ENCODE measurements around the gene ORMDL2.

ORMDL2 gene

DNA sequence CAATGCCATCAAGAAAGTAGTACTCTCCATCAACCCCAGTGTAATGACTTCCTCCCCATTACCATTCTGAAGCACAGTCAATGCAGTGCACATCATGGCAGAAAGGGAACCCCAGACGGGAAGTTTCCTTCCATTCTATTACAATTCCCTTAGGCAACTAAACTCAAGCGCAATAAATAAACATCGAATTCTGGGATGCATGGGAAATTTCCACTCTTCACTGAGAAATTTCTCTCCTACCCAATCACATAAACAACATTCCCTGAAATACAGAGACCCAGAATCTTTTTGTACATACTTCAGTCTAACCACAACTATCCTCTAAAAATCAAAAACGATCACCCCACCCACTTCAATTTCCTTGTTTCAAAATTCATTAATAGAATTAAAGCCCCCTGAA, 20.3 kb upstream of the ORMDL2 start:
- Histone ChIP-seq H3K4me1 (no peaks in the 10 kb centered on the region), H2AFZ (no peak overlapping the region), H3K9ac (no peak overlapping the region), H3K27me3 (ENCODE audit: control insufficient read depth, insufficient read depth, low read length) (no peaks in the 10 kb centered on the region), H3K36me3 (ENCODE audit: control insufficient read depth, insufficient read depth, low read length) (no peaks in the 10 kb centered on the region), H3K27ac (no peak overlapping the region), H3K4me2 (ENCODE audit: low read length) (no peak overlapping the region), H3K4me3 (ENCODE audit: low read depth, low read length) (no peak overlapping the region), H3K79me2 (peaks cover 19% of the 10 kb centered on the region), H3K9me3 (ENCODE audit: control insufficient read depth, low read length) (no peaks in the 10 kb centered on the region)
- TF ChIP-seq, protein P1, sequence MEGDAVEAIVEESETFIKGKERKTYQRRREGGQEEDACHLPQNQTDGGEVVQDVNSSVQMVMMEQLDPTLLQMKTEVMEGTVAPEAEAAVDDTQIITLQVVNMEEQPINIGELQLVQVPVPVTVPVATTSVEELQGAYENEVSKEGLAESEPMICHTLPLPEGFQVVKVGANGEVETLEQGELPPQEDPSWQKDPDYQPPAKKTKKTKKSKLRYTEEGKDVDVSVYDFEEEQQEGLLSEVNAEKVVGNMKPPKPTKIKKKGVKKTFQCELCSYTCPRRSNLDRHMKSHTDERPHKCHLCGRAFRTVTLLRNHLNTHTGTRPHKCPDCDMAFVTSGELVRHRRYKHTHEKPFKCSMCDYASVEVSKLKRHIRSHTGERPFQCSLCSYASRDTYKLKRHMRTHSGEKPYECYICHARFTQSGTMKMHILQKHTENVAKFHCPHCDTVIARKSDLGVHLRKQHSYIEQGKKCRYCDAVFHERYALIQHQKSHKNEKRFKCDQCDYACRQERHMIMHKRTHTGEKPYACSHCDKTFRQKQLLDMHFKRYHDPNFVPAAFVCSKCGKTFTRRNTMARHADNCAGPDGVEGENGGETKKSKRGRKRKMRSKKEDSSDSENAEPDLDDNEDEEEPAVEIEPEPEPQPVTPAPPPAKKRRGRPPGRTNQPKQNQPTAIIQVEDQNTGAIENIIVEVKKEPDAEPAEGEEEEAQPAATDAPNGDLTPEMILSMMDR (IDR thresholded peaks at IDR 0.05): no peak

DNA sequence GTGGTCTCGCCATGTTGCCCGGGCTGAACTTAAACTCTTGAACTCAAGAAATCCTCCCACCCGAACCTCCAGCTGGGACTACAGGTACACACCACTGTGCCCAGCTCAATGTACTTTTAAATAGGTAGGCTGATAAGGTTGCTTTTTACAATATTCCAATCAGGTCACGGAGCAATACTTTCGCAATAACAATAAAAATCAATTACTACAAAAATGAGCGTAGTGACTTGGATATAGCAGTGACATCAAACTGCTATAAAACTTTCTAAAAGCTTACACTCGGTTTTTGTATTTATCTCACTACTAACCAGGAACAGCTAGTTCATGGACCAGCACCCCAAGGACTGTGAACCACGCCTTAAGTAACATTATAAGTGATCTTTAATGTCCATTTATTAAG, 10.9 kb upstream of the ORMDL2 start:
- H3K27ac ChIP-seq: no peak overlapping the region
- no peak overlapping the region for H3K4me3 ChIP-seq (ENCODE audit: low read depth, low read length)
- H3K36me3 ChIP-seq (ENCODE audit: control insufficient read depth, insufficient read depth, low read length): no peaks in the 10 kb centered on the region
- no peaks in the 10 kb centered on the region for H3K27me3 ChIP-seq (ENCODE audit: control insufficient read depth, insufficient read depth, low read length)
- TF ChIP-seq, protein P1 (IDR thresholded peaks at IDR 0.05): no peak
- no peak overlapping the region for H2AFZ ChIP-seq
- no peak overlapping the region for H3K4me2 ChIP-seq (ENCODE audit: low read length)
- no peak overlapping the region for H3K9ac ChIP-seq
- no peaks in the 10 kb centered on the region for H3K4me1 ChIP-seq
- H3K79me2 ChIP-seq: peaks cover 37% of the 10 kb centered on the region
- H3K9me3 ChIP-seq (ENCODE audit: control insufficient read depth, low read length): no peaks in the 10 kb centered on the region

DNA sequence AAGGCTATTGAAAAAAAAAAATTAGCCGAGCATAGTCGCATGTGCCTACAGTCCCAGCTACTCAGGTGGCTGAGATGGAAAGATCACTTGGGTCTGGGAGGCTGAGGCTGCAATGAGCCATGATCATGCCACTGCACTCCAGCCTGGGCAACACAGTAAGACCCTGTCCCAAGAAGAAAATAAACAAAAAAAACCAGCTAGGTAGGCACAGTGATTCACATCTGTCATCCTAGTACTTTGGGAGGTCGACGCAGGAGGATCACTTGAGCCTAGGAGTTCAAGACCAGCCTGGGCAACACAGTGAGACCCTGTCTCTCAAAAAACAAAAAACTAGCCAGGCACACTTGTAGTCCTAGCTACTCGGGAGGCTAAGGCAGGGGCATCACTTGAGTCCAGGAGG, 8.6 kb upstream of the ORMDL2 start:
- no peaks in the 10 kb centered on the region for H3K9me3 ChIP-seq (ENCODE audit: control insufficient read depth, low read length)
- H3K27ac ChIP-seq: no peak overlapping the region
- no peak overlapping the region for H3K4me2 ChIP-seq (ENCODE audit: low read length)
- no peaks in the 10 kb centered on the region for H3K36me3 ChIP-seq (ENCODE audit: control insufficient read depth, insufficient read depth, low read length)
- H3K9ac ChIP-seq: no peak overlapping the region
- peaks cover 53% of the 10 kb centered on the region for H3K79me2 ChIP-seq
- TF ChIP-seq, protein P1 (IDR thresholded peaks at IDR 0.05): no peak
- peaks cover 2% of the 10 kb centered on the region for H3K4me1 ChIP-seq
- no peak overlapping the region for H2AFZ ChIP-seq
- H3K4me3 ChIP-seq (ENCODE audit: low read depth, low read length): no peak overlapping the region
- H3K27me3 ChIP-seq (ENCODE audit: control insufficient read depth, insufficient read depth, low read length): no peaks in the 10 kb centered on the region

DNA sequence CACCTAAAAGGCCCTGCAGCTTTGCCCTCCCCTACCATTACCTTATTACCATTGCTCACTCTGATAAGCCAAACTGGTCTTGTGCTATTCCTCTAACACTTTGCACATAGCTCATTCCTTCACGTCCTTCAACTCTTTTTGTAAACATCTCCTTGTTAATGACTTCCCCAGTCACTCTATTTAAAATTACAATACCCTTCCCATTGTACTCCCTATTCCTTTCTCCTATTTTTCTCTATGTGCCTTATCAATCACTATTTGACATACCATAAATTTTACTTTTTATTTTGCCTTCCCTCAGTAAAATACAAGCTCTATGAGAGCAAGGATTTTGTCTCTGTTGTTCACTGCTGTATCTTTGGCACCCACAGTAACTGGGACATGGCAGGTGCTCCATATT, 5.8 kb upstream of the ORMDL2 start:
- Histone ChIP-seq H3K27ac (no peak overlapping the region), H3K27me3 (ENCODE audit: control insufficient read depth, insufficient read depth, low read length) (no peaks in the 10 kb centered on the region), H3K36me3 (ENCODE audit: control insufficient read depth, insufficient read depth, low read length) (no peaks in the 10 kb centered on the region), H3K4me3 (ENCODE audit: low read depth, low read length) (no peak overlapping the region), H3K79me2 (peaks cover 61% of the 10 kb centered on the region), H3K9ac (no peak overlapping the region), H3K4me1 (peaks cover 2% of the 10 kb centered on the region), H3K9me3 (ENCODE audit: control insufficient read depth, low read length) (no peaks in the 10 kb centered on the region), H3K4me2 (ENCODE audit: low read length) (no peak overlapping the region), H2AFZ (no peak overlapping the region)
- TF ChIP-seq, protein P1 (IDR thresholded peaks at IDR 0.05): no peak

DNA sequence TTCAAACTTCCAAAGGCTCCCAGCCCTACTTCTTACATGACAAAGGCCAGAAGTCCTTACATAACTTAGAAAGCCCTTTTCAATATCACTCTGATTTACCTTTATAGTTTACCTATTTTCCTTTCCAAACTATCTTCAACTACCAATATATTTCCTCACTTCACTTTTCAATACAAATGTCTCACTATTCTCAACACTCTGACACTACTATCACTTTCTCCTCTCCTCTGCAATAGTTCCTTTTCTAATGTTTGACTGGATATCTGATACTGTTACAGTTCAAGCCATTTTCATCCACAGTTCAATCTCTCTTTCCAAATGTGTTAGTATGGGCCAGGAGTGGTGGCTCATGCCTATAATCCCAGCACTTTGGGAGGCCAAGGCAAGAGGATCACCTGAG, 3.6 kb upstream of the ORMDL2 start:
- no peak overlapping the region for H3K4me3 ChIP-seq (ENCODE audit: low read depth, low read length)
- no peak overlapping the region for H3K4me2 ChIP-seq (ENCODE audit: low read length)
- TF ChIP-seq, protein P1 (IDR thresholded peaks at IDR 0.05): no peak
- H2AFZ ChIP-seq: no peak overlapping the region
- H3K4me1 ChIP-seq: peaks cover 2% of the 10 kb centered on the region
- no peaks in the 10 kb centered on the region for H3K9me3 ChIP-seq (ENCODE audit: control insufficient read depth, low read length)
- peaks cover 63% of the 10 kb centered on the region for H3K79me2 ChIP-seq
- no peaks in the 10 kb centered on the region for H3K36me3 ChIP-seq (ENCODE audit: control insufficient read depth, insufficient read depth, low read length)
- no peaks in the 10 kb centered on the region for H3K27me3 ChIP-seq (ENCODE audit: control insufficient read depth, insufficient read depth, low read length)
- H3K9ac ChIP-seq: no peak overlapping the region
- no peak overlapping the region for H3K27ac ChIP-seq
